Tongue (tissue), 2 donors: ENCODE results near the gene SEMA4G. TPM values are rescaled to one million over a fixed set of nuclear protein-coding genes. Genes with fewer than 3 reads are reported as not detected.

ENCODE experiments used
- DNase-seq: peaks from one replicate; pipeline ENCODE4 v3.0.0-alpha.2; 2015
- total RNA-seq: library from RNA; depleted of rRNA; stranded (reverse); fragments of >200 nt; gene quantifications from one replicate; pipeline ENCODE4 v1.2.3, GENCODE V29; 2014

SEMA4G gene
- total RNA-seq, 1 donor from 2014 or later, result 1.7 TPM

DNA sequence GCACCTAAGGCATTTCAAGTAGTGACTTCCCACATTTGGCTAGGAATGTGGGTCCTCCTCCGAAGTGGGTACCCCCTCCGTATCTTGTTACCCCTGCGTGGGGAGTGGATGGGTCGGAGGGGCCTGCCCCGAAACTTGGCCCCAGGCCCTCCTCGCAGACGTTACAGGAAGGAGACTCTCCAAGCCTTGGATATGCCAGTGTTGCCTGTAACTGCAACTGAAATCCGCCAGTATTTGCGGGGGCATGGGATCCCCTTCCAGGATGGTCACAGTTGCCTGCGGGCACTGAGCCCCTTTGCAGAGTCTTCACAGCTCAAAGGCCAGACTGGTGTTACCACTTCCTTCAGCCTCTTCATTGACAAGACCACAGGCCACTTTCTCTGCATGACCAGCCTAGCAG, 18.9 kb downstream of the SEMA4G start:
- DNase-seq, result no peak

GRCh38 chr10:100989088-100989487, 19.8 kb downstream of the SEMA4G start:
- no peak for DNase-seq

GRCh38 chr10:100993986-100994708, 24.8 kb downstream of the SEMA4G start:
- peak; percentile 80 for DNase-seq

DNA sequence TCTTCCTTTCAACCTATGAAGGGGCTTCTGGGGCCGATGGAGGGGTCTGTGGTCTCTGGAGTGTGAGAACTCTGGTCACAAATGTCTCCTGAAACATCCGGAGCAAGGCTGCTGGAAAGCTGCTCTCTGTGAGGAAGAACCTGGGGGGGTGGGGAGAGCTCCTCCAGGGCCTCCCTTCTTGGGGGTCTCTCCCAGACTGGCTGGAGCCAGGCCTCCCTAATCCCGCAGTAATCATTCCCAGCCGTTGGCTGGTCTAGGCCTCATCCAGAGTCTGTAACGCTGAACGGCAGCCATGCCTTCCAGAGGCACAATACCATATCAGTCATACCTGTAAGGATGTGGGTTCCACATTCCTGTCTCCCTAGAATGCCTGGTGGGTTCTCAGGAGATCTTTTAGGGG, 25.9 kb downstream of the SEMA4G start:
- DNase-seq, result peak; percentile 37

DNA sequence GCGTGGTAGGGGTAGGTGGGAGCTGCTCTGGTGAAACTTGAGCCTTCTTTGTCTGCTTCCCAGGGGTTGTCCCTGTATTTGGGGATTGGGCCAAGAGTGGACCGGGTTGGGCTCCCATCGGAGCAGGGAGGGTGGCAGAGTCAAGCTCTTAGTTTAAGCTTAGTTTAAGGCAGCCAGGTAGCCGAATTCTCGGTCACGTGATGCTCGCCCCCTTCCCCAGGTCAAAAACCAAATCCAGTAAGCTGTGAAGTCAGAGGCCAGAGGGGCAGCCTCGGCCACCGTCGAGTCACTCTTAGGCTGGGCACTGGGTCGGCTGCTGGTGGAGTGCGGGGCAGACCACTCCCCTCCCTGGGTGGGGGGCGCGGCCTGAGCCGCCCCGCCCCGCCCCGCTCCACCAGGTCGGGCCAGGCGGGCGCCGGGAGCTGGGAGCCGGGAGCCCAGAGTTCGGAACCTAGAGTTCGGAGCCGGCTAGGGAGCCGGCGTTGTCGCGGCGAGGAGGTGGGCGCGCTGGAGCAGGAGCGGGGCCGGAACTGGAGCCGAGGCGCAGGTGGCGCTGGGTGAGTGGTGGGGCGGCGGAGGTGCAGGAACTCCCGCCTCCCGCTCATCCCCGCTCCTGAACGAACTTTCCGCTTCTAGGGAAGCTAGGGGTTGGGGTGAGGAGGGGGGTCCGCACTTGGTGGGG, 27.5 kb downstream of the SEMA4G start:
- DNase-seq, result peak; percentile 49

GRCh38 chr10:100997360-100998182, 28.3 kb downstream of the SEMA4G start:
- DNase-seq, result peak; percentile 98

DNA sequence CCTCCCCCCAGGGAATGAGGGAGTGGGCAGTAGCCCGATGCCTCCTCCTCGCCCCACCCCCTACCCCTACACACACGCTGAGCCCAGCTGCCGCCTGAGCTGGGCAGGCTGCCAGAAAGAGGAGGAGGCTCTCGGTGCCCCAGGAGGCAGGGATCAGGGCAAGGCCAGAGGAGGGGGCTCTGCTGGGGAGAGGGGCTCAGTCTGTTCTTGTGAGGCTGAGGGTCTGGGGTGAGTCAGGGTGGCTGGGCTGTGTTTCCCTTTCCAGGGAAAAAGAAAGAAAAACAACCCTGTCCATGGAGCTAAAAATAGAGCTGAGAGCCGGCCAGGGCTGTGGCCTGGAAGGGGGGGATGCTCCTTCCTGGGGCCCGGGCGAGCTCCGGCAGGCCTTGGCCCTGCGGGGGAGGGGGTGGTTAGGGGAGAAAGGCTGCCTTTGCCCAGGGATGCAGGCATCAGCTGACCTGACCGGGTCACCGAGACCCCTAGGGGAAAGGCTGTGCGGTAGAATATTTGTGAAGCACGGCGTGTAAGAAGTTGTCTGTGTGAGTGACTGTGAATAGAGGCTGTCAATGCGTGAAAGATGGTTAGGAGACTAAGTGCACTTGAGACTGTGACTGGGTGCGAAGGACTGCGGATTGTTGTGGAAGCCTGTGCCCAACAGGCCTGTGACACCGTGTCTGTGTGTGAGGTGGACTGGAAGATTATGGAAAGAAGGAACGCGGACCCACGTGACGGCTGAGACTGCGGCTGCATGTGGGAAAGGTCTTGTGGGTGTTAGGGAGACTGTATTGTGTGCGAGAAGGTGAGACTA, 29.1 kb downstream of the SEMA4G start:
- peak; percentile 66 for DNase-seq

DNA sequence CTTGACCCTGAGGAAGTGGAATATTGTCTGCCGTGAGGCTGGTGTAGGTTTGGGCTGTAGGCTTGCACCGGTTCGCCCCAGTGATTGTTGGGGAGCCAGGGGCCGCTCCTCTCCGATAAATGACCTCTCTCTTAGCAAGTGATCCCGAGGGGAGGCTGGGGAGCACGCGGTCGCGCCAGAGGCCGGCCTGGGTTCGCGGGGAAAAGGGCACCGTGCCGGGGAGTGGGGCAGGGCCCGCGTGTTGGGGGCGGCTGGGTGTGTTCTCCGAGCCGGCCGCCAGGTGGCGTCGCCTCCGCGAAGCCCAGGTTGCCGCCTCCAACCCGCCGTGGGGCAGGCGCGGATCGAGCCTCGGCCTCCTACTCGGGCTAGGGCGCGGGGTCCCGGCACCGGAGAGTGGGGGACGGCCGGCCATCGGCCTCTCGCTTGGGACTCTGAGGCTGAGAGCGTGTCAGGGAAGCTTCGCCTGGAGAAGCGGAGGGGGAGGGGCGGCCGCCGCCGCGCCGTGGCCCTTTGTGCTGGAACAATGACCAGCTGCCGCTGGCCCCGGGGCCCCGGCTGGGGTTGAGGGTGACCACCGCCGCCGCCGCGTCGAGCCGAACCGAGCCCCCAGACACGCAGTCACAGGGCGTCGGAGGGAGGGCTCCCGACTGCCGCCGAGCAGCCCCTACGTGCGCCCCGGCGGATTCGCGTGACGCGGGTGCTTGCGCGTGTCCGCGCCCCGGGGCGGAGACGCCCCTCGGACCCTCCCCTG, 29.9 kb downstream of the SEMA4G start:
- DNase-seq, result peak; percentile 93

- no peak for DNase-seq
Observed at GRCh38 chr10:100999742-101000126, 30.4 kb downstream of the SEMA4G start, which contains the start of gene LZTS2. TSS of gene LZTS2 (plus strand) at chr10:100999808. CDS start at chr10:101002539, 2,731 bp downstream.

- DNase-seq, result peak; percentile 63
Observed at GRCh38 chr10:101000127-101000914, 31.0 kb downstream of the SEMA4G start.

GRCh38 chr10:101000915-101001658, 31.8 kb downstream of the SEMA4G start:
- peak; percentile 90 for DNase-seq

- DNase-seq, result no peak
Observed at GRCh38 chr10:101001659-101002035, 32.3 kb downstream of the SEMA4G start.

GRCh38 chr10:101002456-101002855, 33.2 kb downstream of the SEMA4G start:
- no peak for DNase-seq

- DNase-seq, result no peak
Observed at GRCh38 chr10:101003639-101004206, 34.4 kb downstream of the SEMA4G start.

GRCh38 chr10:101005361-101005760, 36.1 kb downstream of the SEMA4G start:
- peak; percentile 82 for DNase-seq

- no peak for DNase-seq
Observed at GRCh38 chr10:101005869-101006567, 36.7 kb downstream of the SEMA4G start.

DNA sequence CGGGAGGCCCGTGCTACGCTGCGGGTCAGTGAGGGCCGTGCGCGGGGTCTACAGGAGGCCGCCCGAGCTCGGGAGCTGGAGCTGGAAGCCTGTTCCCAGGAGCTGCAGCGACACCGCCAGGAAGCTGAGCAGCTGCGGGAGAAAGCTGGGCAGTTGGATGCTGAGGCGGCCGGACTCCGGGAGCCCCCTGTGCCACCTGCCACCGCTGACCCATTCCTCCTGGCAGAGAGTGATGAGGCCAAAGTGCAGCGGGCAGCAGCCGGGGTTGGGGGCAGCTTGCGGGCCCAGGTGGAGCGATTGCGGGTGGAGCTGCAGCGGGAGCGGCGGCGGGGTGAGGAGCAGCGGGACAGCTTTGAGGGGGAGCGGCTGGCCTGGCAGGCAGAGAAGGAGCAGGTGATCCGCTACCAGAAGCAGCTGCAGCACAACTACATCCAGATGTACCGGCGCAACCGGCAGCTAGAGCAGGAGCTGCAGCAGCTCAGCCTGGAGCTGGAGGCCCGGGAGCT, 37.3 kb downstream of the SEMA4G start:
- DNase-seq, result peak; percentile 61

GRCh38 chr10:101007099-101007711, 37.9 kb downstream of the SEMA4G start:
- peak; percentile 85 for DNase-seq
